ENCODE data around the gene DSCAML1.

The DSCAML1 gene

DNA sequence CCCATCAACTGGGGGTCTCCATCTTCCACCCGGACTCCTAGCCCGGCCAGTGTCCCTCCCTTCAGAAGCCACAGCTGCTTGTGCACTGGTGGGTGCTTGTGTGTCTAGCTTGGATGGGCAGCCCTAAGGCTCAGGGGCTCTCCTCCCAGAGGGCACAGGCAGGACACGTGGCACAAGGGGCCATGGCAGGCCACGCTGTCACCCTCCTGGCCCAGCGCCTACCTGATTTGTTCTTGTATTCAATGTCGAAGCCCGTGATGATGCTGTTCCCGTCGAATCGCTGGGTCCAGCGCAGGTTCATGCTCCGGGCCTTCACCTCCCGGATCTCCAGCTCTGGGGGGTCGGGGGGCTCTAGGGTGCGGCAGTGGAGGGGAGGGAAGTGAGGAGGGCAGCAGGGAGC is 316.8 kb downstream of the DSCAML1 start:
- DNase-seq: no peak

DNA sequence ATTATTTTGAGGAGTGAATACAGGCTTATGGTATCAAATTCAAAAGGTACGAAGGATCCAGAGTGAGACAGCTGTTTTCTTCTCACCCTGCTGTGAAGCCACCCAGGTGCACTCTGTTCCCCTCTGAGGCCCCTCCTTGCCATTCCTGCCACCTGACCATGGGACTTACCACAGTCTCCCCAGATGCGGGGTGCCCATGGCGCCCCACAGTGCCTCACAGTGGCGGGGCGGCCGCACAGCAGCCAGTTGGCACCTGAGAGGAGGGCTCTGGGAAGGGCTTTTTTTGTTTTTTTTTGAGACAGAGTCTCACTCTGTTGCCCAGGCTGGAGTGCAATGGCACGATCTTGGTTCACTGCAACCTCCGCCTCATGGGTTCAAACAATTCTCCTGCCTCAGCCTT is 317.6 kb downstream of the DSCAML1 start:
- no peak for DNase-seq

DNA sequence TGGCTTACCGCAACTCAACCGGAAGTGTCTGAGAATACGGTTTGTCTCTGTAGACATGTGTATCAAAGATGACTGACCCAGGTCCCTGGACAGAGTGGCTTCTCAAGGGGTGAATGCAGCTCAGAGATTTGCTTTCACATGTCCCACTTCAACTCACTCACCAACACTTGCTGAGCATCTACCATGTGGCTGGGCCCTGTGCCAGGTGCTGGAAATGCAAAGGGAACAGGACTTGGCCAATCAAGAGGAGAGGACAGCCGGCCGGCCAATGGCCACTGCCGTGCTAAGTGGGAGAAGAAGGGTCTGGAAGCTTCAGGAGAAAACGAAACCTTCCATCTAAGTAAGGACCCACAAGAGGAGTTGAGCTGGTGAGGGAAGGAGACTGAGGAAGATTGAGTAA is 318.1 kb downstream of the DSCAML1 start:
- no peak for DNase-seq

DNA sequence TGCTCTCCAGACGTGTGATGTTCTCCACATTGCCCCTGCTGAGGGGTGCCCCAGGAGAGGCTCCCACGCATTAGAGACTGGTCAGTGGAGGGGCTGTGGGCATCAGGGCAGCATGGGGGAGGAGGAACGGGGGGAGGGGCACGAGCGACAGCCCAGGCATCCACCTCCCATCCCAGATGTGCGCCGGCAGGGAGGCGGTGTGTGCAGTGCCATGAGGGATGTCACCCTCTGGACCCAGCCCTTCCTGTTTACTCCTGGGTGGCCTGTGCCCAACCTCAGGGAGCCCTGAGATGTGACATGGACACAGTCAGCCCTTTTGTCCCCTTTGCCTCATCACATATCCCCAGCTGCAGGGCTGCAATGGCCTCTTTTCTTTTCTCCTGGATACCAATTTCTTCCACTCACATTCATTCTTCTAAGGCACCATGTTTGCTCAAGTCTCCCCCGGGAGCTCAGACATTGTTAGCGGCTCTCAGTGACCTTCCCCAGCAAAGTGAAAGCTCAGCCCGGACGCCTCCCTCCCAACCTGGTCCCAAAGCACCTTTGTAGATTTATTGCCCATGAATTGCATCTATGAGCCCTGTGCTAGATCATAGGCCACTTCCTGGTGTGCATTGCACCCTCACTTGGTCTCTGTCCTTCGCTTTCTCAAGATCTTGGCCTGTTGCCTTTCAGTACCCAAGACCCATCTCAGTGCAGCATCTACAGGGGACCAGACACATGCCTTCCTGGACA is 318.7 kb downstream of the DSCAML1 start:
- DNase-seq: no peak

DNA sequence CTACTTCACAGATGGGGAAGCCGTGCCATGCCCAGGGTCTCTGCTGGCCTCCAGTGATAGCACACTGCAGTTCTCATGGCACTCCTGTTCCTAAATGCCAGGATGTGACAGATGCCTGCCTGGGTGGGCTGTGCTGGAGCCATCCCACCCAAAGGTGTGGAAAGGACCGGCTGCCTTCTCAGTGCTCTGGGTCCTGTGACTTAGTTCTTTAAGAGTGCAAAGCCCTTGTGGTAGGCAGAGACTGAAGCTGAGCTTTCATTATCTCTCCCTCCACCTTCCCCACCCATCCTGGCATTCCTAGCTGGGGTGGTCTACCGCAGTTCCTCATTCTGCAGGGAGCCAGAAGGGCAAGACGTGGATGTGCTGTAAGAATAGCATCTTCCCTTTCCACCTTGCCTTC is 319.3 kb downstream of the DSCAML1 start:
- DNase-seq: no peak

DNA sequence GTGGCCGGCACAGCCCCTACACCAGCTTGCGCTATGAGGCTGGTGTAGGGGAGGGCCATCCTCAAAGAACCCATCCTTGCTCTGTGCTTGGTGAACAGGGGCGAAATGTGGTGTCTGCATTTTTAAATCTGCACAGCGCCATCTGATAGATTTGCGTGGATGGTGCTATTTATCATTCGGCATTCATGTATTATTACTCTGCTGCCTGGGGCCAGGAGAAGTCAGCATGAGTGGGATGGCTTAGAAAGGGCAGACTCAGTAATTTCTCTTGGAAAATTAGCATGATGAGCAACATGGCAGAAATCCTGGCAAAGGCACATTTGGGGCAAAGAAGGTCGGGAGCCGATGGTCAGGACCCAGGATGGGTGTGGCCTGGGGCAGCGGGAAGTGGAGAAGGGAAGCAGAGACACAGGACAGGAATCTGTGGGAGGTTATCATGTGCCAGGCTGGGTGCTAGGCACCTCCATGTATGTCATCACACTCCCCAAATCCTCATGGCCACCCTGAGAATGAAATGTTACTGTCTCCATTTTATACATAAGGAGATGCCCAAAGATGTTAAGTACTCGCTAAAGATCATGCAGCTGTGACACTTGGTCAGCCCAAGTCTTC is 320.4 kb downstream of the DSCAML1 start:
- no peak for DNase-seq

DNA sequence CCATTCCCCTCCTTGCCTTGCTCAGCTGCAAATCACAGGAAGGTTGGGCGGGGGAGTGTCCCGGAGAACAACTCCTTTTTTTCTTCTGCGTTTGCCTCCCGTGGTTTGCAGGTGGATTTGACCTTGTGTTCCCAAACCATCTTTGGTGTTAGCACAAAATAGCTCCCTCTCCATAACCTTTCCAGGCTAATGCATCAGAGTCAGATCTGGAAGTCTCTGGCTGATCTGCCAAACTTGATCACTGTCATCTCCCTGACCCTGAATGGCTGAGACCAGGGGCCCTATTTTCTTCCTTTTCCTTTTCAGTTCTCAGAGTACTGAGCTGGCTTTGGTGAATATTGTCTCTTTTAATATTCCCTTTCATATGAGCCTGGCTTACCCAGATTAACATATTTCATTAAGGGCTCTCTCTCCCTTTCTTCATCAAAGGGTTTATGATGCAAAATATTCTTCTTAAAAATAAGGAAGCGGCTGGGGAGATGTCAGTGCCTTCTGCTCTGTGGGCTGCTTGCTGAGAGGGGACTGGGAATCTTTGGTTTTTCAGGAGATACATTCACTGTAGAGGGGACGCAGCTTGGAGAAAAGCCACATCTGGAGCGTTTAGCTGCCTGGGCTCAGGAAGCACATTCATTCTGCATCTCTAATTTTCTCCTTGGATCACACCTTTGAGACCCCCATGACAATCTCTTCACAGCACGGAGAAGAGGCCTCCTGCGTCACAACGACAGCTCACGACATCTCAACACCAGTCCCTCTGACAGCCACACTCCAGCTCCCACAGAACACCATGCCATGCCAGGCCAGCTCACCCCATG is 321.1 kb downstream of the DSCAML1 start:
- DNase-seq: no peak

DNA sequence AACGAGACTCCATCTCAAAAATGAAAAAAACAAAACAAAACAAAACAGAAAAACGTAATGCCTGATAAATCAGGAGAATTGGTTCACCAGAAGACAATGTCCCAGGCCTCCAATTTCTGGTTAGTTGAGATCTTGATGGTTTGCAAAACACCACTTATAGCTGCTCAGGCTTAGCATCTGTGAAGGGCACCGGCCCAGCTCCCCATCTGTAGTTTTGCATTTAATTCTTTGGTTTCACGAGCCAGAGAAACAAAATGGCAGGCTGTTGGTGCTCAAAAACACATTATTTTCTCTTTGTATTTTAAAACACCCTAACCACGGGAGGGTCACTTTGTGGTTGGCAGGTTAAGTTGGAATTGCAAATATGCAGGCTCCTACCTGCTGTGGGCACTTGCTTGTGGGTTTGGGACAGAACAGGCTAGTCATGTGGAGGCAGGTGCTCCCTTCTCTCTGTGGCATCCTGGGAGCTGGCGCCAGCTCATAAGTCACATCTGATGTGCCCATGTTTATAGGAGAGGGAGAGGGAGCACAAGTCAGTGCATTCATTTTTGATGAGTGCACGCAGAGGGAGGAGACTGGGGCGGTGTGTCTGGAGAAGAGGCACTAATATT is 323.4 kb downstream of the DSCAML1 start:
- no peak for DNase-seq

DNA sequence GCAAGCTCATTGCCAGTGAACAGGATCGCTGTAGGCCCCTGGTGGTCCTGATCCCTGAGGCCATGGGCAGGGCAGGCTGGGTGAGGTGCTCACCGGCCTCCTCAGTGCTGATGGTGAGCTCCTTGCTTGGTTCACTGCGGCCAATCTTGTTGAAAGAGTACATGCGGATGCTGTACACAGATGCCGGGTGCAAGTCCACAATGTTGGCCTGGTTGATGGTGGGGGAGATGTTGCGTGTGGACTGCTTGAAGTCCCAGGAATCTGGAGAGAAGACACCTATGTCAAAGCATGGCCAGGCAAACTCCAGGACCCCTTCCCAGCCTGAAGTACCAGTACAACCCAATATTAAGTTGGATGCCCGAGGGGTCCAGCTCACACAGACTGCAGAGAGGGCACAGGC is 325.2 kb downstream of the DSCAML1 start:
- DNase-seq: no peak

DNA sequence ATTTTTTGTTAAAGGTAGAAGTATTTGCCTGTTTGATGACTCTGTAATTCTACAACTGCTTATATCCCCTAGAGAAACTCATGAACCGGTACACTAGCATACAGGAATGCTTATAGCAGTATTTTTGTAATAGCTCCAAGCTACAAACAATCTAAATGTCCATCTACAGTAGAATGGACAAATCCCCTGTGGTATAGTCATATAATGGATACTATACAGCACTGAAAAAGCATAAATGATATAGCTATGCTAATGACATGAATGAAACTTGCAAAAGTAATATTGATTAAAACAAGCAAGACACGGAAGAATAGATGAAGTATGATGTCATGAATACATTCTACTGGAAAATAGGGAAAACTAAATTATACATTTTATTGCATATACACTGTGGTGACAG is 326.4 kb downstream of the DSCAML1 start:
- no peak for DNase-seq

DNA sequence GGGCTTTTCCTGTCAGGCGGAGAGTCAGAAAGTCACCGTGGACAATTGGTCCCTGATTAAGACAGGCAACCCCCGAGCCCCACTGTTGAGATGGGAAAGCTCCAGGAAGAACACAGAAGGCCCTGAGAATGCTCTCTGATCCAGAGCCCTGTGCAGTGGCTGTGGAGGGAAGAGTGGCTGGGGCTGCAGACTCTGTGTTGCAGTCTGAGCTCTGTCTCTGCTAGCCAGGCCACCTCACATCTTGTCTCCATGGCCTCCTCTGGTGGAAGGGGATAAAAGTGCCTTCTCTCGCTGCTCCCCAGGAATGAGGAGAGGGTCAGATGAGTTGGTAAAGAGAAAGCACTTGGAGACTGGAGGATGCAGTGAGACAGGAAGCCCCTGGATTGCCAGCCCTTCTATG is 328.1 kb downstream of the DSCAML1 start:
- DNase-seq: no peak

DNA sequence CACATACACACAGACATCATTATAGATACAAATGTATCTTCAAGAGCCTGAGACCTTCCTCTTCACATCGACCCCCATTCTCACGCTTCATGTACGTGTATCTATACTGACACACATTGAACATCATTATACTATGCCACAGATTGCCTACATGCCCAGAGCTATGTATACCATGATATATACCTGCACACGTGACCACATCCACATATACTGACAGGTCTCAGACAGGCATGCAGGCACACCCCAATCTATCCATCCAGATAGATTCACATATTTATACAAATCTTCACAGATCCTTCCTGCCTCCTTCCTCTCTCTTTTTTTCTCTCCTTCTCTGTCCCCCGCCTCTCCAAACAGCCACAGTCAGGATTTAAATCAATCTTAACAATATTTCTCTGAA is 329.2 kb downstream of the DSCAML1 start:
- no peak for DNase-seq

DNA sequence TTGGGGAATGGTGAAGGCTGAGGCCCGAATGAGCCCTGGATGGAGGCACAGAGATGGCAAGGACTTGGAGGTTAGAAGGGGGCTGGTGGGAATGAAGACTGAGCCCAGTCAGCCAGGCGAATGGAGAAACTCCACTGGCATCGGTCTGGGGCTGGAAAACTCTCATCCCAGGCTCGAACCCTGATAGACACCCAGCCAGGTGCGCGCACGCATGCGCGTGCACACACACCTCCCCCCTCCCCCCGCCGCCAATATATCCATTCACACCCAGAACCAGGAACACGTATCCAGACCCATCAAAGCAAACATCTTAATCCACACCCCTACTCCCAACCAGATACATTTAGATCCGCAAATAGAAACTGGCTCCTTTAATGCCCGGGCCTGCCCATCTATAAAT is 330.1 kb downstream of the DSCAML1 start:
- DNase-seq: no peak

DNA sequence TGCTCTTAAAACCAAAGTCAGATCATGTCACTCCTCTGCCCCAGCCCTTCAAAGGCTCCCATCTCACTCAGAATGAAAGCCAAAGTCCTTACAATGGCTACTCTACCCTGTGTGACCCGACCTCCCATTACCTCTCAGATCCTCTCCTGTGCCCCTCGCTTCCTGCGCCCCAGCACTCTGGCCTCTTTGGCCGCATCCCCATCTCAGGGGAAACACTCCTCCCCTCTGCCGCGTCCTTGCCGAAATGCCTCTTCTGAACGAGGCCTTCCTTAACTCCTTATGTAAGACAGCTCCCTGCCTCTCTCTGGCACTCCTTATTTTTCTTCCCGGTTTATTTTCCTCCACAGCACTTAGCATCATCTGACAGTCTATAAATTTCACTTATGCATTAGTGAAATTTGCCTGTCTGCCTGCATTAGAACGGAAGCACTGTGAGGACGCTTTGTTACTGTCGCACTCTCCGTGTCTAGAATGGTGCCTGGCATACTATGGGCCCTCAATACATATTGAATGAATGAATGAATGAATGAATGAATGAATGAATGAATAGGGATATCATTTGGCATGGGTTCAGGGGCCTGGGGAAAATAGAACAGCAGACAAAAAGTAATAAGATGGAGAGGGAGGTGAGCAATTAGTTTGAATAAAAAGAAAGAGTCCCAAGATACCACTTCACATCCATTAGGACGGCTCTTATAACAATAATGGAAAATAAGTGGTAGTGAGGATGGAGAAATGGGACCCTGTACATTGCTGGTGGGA is 331.6 kb downstream of the DSCAML1 start:
- DNase-seq: no peak

DNA sequence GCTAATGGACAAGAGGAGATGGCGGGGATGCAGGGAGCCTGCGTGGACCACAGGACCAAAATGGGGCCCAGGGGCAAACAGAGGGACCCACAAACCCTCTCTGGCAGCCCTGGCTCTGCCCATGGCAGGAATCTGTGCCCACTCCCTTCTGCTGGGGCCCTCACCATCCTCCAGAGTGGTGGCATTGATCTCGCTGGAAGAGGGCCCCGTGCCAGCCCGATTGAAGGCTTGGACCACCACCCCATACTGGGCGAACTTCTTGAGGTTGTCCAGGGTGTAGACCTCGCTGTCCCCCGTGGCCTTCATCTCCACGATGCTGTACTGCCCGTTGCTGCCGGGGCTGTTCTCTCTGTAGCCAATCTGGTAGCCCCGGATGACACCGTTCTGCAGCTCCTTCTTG is 332.2 kb downstream of the DSCAML1 start:
- DNase-seq: no peak

DNA sequence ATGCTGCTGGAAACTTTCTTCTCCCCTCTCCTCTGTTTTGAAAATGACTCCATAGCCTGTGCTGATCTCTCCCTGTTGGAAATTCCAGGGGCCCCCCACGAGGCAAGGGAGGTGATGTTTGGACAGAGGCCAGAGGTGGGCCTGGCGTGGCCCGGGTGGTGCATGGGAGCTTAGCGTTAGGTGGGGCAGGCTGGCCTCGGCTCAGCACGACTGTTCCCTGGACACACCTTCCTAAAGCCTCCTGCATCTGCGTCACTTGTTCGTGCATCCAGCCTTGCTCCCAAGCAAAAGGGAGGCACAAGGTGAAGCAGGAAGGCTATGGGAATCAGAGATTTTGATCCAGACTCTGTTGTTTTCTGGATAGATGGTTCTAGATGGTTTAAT is 334.2 kb downstream of the DSCAML1 start:
- no peak for DNase-seq

DNA sequence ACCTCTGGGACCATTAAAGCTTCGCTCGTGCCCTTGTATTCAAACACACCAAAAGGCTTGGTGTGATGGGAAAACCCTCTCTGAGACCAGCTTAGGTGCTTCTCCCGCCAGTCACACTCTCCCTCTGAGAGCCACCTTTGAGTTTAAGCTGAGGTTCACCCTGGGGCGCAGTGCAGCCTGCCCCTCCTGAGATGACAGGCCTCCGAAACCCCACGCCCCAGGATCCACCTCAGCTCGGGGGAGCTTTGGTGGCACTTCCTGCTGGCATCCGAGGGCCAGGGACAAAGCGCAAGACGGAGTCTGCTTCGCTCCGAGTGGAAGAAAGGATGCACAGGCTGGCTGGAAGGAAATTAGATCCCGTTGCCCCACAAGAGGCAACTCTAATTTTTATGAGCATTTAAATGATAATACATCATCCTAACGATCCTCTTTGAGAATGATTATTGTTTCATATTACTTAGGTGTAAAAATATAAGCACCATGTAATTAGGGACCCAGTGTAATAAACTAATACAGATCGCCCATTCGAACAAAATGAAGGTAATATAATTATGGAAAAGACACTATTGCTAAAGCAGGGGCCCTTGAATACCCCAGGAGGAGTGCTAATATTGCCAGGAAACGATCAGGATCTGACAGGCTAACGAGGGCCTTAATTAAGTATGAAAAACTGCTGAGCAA is 334.7 kb downstream of the DSCAML1 start:
- DNase-seq: no peak

DNA sequence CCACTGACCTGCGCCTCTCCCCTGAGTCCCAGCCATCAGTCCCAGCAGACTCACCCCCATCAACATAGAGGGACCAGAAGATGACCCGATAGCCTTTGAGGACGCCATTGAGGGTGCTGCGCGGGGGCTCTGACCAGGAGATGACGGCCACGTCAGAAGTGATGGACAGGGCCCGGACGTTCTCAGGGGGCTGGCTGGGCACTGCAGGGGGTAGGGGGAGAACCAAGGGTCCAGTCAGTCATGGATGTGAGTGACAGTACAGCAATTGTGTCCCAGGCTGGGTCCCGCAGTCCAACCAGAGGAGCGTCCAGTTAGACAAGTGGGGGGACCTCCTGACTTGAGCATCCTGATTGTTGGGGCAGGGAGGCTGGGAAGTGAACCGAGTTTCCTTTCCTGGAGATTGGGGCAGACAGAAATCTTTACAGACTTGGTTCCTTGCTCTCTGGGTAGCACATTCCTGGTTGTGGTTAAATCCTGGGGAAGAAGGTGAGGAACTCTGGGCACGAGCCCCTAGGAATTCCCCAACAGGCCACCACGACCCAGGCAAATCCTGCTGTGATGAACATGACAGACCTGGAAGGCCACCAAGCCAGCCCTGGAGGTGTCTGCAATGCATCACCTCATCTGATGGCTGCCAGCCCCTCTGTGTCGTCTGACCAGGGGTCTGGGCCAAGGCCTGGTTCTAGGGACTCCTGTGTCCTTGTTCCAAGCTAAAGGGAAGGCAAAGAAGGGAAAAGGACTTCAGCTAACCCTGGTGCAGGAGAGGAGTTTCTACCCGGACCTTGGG is 335.4 kb downstream of the DSCAML1 start:
- DNase-seq: no peak

DNA sequence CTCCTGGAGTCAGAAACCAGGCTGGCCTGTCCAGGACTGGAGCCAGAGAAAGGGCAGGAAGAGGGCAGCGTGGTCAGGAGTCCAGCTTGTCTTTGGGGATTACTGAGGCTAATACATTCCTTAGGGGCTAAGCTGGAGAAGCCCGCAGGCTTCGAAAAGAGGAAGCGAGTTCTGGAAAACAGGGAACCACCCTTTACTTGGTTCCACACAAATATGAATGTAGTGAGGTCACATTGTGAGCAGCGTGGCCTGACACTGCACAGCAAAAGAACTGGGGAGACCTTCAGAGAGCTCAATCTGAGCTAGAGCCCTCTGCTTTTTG is 337.1 kb downstream of the DSCAML1 start:
- DNase-seq: no peak

DNA sequence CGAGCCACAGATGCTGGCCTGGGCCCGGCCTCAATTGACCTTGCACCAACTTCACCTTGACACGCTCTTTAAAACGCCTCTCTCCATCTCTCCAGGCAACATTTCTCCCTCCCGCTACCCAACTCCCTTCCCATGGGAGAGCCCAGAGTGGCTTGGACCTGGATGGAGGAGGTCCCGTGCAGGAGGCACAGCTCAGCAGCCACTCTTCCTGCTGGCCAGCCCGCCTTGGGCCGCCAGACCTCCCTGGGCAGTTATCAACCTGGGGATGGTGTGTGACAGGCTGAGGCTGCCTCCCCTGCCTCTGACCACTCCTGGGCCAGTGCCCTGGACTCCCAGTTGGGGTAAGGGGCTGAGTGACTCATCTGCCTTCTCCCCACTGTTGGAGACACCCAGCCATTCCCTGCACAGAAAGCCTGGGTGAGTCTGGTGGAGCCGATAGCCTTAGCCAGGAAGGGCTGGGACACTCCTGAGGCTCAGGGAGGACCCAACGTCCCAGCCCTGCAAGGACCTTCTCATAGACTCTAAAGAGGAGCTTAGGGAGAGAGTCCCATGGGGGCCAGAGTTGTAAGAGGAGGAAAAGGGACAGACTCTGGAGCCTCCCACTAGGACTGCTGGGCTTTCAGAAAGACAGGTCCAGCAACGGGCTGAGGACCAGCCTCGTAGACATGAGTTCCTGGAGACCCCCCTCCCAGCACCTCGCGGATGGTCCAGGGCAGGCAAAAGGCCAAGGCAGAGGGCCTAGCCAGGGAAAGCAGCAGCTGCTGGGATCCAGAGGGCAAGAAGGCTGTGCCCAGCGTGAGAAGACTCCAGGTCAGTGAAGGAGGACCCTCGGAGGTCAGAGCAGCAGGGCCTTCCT is 337.7 kb downstream of the DSCAML1 start:
- DNase-seq: no peak
